GM21737 (cell line): ENCODE data around the gene HCN2.

Source experiments
- ATAC-seq: cut with Tn5 transposase; IDR thresholded peaks from one replicate; pipeline ENCODE4 v1.9.1; 2021; ENCODE audit warnings: mild to moderate bottlenecking, moderate library complexity; ENCODE audit not compliant: unreplicated experiment

HCN2 gene

GRCh38 chr19:633786-634639, 44.3 kb downstream of the HCN2 start:
- no peak for ATAC-seq

GRCh38 chr19:634975-635652, 45.4 kb downstream of the HCN2 start:
- no peak for ATAC-seq

GRCh38 chr19:638906-639252, 49.2 kb downstream of the HCN2 start:
- ATAC-seq: no peak

- ATAC-seq: peak; percentile 65
Observed at GRCh38 chr19:639253-640160, 49.8 kb downstream of the HCN2 start, which contains the start of gene FGF22. TSS of gene FGF22 (plus strand) at chr19:639879. CDS start at chr19:639926, 47 bp downstream.

GRCh38 chr19:640161-640558, 50.5 kb downstream of the HCN2 start:
- ATAC-seq: no peak

- no peak for ATAC-seq
Observed at GRCh38 chr19:640606-641189, 51.0 kb downstream of the HCN2 start.

- no peak for ATAC-seq
Observed at GRCh38 chr19:641702-642101, 52.0 kb downstream of the HCN2 start.

GRCh38 chr19:642767-643727, 53.4 kb downstream of the HCN2 start:
- ATAC-seq: no peak

GRCh38 chr19:643736-644135, 54.1 kb downstream of the HCN2 start:
- no peak for ATAC-seq

GRCh38 chr19:644363-644762, 54.7 kb downstream of the HCN2 start:
- ATAC-seq: no peak

GRCh38 chr19:644789-645188, 55.1 kb downstream of the HCN2 start:
- no peak for ATAC-seq

- no peak for ATAC-seq
Observed at GRCh38 chr19:645912-646778, 56.5 kb downstream of the HCN2 start.

- no peak for ATAC-seq
Observed at GRCh38 chr19:646779-647565, 57.3 kb downstream of the HCN2 start.

GRCh38 chr19:647566-648284, 58.0 kb downstream of the HCN2 start:
- no peak for ATAC-seq

- no peak for ATAC-seq
Observed at GRCh38 chr19:648305-648704, 58.6 kb downstream of the HCN2 start.

- no peak for ATAC-seq
Observed at GRCh38 chr19:648904-649801, 59.5 kb downstream of the HCN2 start.
